HG03558 (cell line): Measurements from ENCODE around the gene DNAJC7.
A peak's percentile ranks its signal among the peaks of the same experiment; 100 is the strongest.

ENCODE experiments used
- ATAC-seq: cut with Tn5 transposase; IDR thresholded peaks from one replicate; pipeline ENCODE4 v1.9.1; 2021; ENCODE audit warnings: moderate number of reproducible peaks; ENCODE audit not compliant: unreplicated experiment; ENCODE audit errors: extremely low read depth

DNAJC7 gene, protein sequence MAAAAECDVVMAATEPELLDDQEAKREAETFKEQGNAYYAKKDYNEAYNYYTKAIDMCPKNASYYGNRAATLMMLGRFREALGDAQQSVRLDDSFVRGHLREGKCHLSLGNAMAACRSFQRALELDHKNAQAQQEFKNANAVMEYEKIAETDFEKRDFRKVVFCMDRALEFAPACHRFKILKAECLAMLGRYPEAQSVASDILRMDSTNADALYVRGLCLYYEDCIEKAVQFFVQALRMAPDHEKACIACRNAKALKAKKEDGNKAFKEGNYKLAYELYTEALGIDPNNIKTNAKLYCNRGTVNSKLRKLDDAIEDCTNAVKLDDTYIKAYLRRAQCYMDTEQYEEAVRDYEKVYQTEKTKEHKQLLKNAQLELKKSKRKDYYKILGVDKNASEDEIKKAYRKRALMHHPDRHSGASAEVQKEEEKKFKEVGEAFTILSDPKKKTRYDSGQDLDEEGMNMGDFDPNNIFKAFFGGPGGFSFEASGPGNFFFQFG

GRCh38 chr17:42016941-42017865 lies at the start of gene DNAJC7:
Gene DNAJC7, minus strand, starts transcription at chr17:42017439. Its CDS starts 23 bp downstream, at chr17:42017416.
- ATAC-seq: peak; percentile 34

GRCh38 chr17:42065201-42065600 lies 48.0 kb upstream of the DNAJC7 start:
- no peak for ATAC-seq

DNA sequence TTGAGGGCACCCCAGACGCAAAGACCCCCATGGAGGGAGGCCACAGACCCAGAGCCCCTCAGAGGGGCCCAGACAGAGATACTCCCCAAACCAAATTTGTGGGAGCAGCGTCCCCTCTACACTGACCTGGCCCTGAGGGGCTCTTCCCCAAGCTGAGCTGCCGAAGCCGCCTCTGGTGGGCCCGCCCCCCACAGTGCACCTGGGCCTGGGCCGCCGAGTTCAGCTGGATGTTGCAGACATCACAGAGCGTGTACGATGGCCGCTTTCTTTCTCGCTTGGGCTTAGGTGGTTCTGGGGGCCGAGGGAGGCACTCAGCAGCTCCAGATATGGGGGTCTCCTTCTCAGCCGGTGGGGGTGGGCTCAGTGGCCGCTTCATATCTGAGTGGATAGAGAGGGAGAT lies 45.4 kb upstream of the DNAJC7 start:
- no peak for ATAC-seq

DNA sequence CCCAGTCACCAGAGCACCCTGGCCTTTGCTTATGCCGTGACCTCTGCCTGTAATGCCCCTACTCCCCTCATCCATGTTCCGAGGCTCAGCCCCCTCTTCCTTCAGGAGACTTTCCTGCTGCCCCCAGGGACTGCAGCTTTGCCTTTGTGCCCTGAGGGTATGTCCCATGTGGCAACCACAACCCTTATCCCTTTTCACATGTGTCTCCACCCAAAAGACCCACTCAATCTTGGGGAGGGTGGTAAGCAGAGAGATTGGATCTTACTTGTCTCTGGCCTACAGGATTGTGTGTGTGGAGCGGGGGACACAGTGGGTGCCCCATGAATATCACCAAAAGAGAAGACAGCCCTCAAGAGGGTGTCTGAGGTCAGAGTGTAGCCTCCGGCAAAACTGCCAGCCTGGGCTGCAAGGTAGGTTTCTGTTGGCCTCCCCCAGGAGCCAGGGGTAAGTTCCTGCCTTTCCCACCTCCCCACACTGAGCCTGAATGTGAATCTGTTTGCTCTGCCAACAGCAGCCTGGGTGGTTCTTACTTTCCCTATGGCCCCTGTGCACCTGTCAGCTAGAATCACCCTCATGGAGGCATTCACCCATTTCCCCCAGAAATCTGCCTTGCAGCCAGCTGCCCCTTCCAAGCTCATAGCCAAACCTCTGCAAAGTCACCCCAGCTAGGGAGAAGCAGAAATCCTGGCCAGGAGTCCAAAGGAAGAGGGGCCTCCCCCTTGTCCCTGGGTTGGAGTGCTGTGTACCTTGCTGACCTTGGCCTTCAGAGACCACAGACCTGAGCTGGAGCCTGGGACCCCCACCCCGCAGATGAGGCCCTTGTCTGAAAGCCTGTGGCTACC lies 44.6 kb upstream of the DNAJC7 start:
- no peak for ATAC-seq

DNA sequence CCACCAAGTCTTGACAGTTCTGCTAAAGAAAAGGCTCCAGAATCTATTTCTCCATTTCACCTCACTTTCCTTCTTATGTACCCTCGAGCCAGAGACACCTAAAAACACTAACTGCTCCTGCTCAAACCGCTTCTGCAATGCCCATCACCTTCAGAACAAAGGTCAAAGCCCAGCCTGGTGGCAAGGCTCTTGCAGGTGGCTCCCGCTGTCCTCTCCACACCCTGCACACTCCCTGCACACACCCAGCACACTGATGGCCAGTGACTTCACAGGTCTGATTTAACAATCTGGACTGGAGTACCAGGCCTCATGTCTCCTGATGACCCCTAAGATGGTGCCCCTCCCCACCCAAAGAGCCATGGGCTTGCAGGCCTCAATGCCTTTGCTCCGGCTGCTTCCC lies 43.0 kb upstream of the DNAJC7 start:
- ATAC-seq: no peak

DNA sequence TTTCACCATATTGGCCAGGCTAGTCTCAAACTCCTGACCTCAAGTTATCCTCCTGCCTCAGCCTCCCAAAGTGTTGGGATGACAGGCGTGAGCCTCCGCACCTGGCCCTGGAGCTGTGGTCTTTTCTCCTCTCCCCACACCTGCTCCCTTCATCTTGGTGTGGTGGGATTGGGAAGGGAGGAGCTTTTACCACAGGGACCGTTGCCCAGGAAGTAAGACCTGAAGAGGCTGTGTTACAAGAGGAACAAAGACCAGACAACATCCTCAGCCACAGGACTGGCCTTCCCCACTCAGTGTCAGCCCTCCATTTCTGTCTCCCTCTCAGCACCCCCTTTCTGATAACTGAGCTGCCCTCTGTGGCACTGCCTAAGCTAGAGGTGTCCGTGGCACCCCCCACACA lies 42.6 kb upstream of the DNAJC7 start:
- ATAC-seq: no peak

DNA sequence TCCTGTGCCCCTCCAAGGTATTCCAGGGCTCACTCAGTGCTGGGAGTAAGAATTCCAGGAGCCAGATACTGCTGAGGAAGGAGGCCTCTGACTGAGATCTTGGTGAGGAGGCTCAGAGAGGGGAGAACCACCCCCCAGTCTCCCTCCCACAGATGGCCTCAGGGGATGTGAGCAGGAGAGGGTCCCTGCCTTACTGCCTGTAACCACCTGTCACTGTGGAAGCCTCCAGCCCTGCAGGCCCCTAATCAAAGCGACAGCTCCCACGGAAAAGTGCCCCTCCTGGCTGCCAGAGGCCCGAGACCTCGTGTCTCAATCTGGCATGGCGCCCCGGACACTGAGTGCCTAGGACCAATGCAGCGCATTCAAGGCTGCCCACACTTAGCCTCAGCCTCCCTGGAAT lies 40.8 kb upstream of the DNAJC7 start:
- no peak for ATAC-seq

DNA sequence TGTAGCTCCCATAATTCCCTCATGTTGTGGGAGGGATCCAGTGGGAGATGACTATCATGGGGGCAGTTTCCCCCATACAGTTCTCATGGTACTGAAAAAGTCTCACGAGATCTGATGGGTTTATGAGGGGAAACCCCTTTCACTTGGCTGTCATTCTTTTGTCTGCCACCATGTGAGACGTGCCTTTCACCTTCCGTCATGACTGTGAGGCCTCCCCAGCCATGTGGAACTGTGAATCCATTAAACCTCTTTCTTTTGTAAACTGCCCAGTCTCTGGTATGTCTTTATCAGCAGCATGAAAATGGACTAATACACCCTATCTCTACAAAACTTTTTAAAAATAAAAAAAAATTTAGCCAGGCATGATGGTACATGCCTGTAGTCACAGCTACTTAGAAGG lies 39.4 kb upstream of the DNAJC7 start:
- ATAC-seq: no peak

GRCh38 chr17:42055496-42055895 lies 38.3 kb upstream of the DNAJC7 start:
- no peak for ATAC-seq

- no peak for ATAC-seq
Observed at GRCh38 chr17:42055027-42055426, 37.8 kb upstream of the DNAJC7 start.

DNA sequence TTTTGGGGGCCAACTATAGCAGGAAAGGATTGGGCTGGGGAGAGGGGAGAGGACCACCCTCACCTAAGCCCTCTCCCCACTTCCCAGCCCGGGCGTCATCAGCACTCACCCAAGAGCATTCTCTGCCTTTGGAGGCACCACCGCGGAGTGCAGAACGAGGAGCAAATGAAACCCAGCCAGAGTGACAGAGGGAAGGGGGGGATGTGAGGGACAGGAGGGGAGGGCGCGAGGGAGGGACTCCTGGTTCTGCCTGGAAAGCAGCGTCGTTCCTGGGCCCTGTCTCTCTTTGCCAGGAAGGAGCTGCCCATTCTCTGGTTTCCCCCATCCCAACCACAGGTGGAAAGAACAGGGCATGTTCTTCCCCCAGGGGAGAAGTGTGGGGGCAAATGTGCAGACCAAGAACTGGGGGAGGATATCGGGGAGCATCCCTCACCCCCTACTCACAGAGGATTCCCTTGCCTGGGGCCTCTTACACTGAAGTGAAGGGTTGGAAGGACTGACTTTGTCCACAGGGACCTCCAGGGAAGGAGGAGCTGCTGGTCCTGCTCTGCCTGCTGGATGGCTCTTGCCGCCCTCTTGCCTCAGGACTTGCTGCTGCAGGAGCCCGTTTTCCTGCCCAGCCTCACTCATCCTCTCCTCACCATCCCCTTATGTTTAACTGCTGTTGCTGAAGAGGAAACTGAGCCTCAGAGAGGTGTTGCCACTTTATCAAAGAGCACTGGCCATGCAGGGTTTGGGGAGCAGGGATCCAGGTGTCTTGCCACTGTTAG lies 36.7 kb upstream of the DNAJC7 start:
- ATAC-seq: no peak

DNA sequence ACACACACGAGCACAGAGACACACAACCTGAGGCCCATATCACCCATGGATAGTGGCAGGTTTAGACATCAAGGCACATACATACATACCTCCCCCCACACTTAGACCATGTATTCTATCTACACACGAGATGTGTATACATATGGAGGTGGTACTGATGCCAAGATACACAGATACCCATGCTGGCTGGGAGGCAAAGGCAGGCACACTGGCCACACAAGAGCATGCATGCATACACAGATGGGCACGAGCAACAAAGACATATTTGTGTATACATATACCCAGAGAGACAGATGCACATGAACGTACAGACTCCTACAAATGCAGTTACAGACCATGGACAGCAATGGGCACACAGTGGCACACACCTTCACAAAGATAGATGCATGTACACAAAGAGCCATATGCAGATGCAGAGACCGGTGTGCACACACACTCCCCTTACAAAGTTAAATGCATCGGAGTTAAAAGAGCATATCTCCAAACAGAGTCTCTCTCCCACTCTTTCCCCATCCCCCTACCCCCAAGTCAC lies 35.2 kb upstream of the DNAJC7 start:
- ATAC-seq: no peak

- ATAC-seq: no peak
Observed at GRCh38 chr17:42051645-42052044, 34.4 kb upstream of the DNAJC7 start.

GRCh38 chr17:42051013-42051400 lies 33.8 kb upstream of the DNAJC7 start:
- ATAC-seq: no peak

- no peak for ATAC-seq
Observed at GRCh38 chr17:42050393-42051012, 33.3 kb upstream of the DNAJC7 start, which contains the start of gene C17orf113. Gene C17orf113, minus strand, starts transcription at chr17:42050601. Its CDS starts 7,225 bp downstream, at chr17:42043376.

- ATAC-seq: no peak
Observed at GRCh38 chr17:42049834-42050392, 32.7 kb upstream of the DNAJC7 start.

DNA sequence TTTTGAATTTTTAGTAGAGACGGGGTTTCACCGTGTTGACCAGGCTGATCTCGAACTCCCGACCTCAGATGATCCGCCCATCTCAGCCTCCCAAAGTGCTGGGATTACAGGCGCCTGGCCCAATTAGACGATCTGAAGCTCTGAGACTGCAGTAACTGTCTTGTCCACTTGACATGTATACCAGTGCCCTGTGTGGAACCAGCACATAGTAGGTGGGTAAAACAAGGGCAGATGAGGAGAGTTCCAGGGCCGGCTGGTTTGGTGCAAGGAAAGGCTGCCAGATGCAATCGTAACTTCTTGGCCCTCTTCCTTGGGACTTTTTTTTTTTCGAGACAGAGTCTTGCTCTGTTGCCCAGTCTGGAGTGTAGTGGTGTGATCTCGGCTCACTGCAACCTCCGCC lies 30.1 kb upstream of the DNAJC7 start:
- ATAC-seq: no peak

GRCh38 chr17:42045719-42046118 lies 28.5 kb upstream of the DNAJC7 start:
- ATAC-seq: no peak
